DND-41 (cell line): ENCODE results near the gene GRID1.

Source experiments
- EZH2 ChIP-seq: IDR thresholded peaks from 3 replicates; pipeline ENCODE4 v1.6.1; 2012; ENCODE audit warnings: borderline replicate concordance, low read depth, mild to moderate bottlenecking, moderate library complexity, low read length, inconsistent platforms; ENCODE audit not compliant: severe bottlenecking
- TF ChIP-seq, protein P1 (sequence below): IDR thresholded peaks from 2 replicates; pipeline ENCODE4 v1.5.1; 2012; ENCODE audit warnings: borderline replicate concordance, low read length, moderate library complexity, mild to moderate bottlenecking; ENCODE audit not compliant: poor library complexity, severe bottlenecking; ENCODE audit errors: extremely low read depth

DNA sequence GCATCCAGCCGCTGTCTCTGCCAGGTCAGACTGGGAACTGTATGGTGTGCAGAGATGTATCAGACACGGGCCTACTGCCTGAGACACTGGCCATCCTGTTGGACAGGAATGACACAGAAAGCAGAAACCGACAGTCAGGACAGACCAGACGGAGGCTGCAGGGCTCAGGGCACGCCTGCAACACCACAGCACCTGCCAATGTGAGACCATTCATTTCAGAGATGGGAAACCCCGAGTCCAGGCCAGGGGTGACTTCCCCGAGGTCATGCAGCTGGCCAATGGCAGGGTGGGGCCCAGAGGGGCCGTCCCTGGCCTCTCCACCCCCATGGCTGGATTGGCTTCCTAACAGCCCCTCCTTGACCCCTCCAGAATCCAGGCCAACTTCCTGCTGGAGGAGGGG lies 34.7 kb downstream of the GRID1 start:
- TF ChIP-seq, protein P1, sequence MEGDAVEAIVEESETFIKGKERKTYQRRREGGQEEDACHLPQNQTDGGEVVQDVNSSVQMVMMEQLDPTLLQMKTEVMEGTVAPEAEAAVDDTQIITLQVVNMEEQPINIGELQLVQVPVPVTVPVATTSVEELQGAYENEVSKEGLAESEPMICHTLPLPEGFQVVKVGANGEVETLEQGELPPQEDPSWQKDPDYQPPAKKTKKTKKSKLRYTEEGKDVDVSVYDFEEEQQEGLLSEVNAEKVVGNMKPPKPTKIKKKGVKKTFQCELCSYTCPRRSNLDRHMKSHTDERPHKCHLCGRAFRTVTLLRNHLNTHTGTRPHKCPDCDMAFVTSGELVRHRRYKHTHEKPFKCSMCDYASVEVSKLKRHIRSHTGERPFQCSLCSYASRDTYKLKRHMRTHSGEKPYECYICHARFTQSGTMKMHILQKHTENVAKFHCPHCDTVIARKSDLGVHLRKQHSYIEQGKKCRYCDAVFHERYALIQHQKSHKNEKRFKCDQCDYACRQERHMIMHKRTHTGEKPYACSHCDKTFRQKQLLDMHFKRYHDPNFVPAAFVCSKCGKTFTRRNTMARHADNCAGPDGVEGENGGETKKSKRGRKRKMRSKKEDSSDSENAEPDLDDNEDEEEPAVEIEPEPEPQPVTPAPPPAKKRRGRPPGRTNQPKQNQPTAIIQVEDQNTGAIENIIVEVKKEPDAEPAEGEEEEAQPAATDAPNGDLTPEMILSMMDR: no peak
- no peak for TF ChIP-seq EZH2
